ENCODE results near the gene ARHGAP5.

ARHGAP5 gene

GRCh38 chr14:32208490-32208889 lies 131.4 kb downstream of the ARHGAP5 start:
- no peak for TF ChIP-seq CTCF (IDR thresholded peaks at IDR 0.05; ENCODE audit: borderline replicate concordance, control extremely low read depth, extremely low read depth, insufficient read depth, missing control alignments)
- in situ Hi-C loops (cut with MboI; ENCODE audit: low sequenced_read_pairs, unreplicated experiment) = no loop called here
- no peak for DNase-seq (ENCODE audit: low spot score)
